Ishikawa (cell line): ENCODE data around the gene USP43.

ENCODE experiments used
- CEBPB ChIP-seq: IDR thresholded peaks from 2 replicates; pipeline ENCODE4 v1.6.1; 2012
- CREB1 ChIP-seq: IDR thresholded peaks from 2 replicates; pipeline ENCODE4 v1.6.1; 2012; ENCODE audit warnings: low read depth
- EGR1 ChIP-seq: IDR thresholded peaks from 2 replicates; pipeline ENCODE4 v1.6.1; 2012
- EP300 ChIP-seq: IDR thresholded peaks from 2 replicates; pipeline ENCODE4 v1.6.1; 2012; ENCODE audit warnings: borderline replicate concordance
- FOXM1 ChIP-seq: IDR thresholded peaks from 2 replicates; pipeline ENCODE4 v1.6.1; 2012; ENCODE audit warnings: low read depth, borderline replicate concordance
- NFIC ChIP-seq: IDR thresholded peaks from 2 replicates; pipeline ENCODE4 v1.6.1; 2012
- RAD21 ChIP-seq: IDR thresholded peaks from 2 replicates; pipeline ENCODE4 v1.6.1; 2012; ENCODE audit warnings: low read depth
- REST ChIP-seq: IDR thresholded peaks from 2 replicates; pipeline ENCODE4 v1.6.1; 2012; ENCODE audit warnings: low read depth, mild to moderate bottlenecking
- TAF1 ChIP-seq: IDR thresholded peaks from 2 replicates; pipeline ENCODE4 v1.6.1; 2012; ENCODE audit warnings: low read depth, mild to moderate bottlenecking
- TCF12 ChIP-seq: IDR thresholded peaks from 2 replicates; pipeline ENCODE4 v1.6.1; 2012; ENCODE audit warnings: low read depth
- TEAD4 ChIP-seq: IDR thresholded peaks from 2 replicates; pipeline ENCODE4 v1.6.1; 2012
- USF1 ChIP-seq: IDR thresholded peaks from 2 replicates; pipeline ENCODE4 v1.6.1; 2012
- YY1 ChIP-seq: IDR thresholded peaks from 2 replicates; pipeline ENCODE4 v1.6.1; 2012; ENCODE audit warnings: low read depth
- ZBTB7A ChIP-seq: IDR thresholded peaks from 2 replicates; pipeline ENCODE4 v1.6.1; 2012; ENCODE audit warnings: low read depth
- TF ChIP-seq, protein P1 (sequence below): IDR thresholded peaks from 2 replicates; pipeline ENCODE4 v1.6.1; 2012

USP43 gene

DNA sequence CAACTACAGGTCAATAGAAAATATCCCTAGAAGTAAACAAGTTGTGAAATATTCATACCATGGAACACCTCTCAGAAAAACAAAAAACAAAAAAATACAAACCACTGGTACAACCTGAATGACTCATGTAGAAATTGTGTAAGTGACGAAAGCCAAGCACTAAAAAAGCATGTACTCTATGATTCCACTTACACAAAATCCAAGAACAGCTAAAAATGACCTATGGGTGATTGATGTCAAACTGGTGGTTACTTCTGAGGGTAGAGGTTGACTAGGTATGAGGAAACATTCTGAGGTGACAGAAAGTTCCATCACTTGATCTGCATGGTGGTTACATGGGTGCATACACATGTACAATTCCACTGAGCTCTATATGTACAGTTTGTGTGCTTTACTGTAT is 114.9 kb downstream of the USP43 start:
- no peak for TF ChIP-seq TEAD4
- TF ChIP-seq, protein P1, sequence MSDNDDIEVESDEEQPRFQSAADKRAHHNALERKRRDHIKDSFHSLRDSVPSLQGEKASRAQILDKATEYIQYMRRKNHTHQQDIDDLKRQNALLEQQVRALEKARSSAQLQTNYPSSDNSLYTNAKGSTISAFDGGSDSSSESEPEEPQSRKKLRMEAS: no peak
- TF ChIP-seq CREB1: no peak
- TF ChIP-seq EP300: no peak
- no peak for TF ChIP-seq EGR1
- no peak for TF ChIP-seq USF1
- no peak for TF ChIP-seq CEBPB
- TF ChIP-seq TAF1: no peak
- TF ChIP-seq YY1: no peak
- no peak for TF ChIP-seq NFIC
- TF ChIP-seq TCF12: no peak
- TF ChIP-seq FOXM1: no peak
- no peak for TF ChIP-seq REST
- TF ChIP-seq ZBTB7A: no peak
- no peak for TF ChIP-seq RAD21

- TF ChIP-seq YY1: no peak
- TF ChIP-seq FOXM1: no peak
- no peak for TF ChIP-seq TCF12
- TF ChIP-seq TEAD4: no peak
- TF ChIP-seq EGR1: no peak
These were observed 118.3 kb downstream of the USP43 start for GRCh38 chr17:9763643-9764042.

- TF ChIP-seq EGR1 (no peak), TCF12 (no peak), USF1 (no peak), CEBPB (no peak), EP300 (no peak), ZBTB7A (no peak), RAD21 (no peak)
These were observed 120.0 kb downstream of the USP43 start for GRCh38 chr17:9765322-9765721.

- no peak for TF ChIP-seq NFIC
- no peak for TF ChIP-seq YY1
- TF ChIP-seq TCF12: no peak
- no peak for TF ChIP-seq ZBTB7A
- no peak for TF ChIP-seq EGR1
- TF ChIP-seq USF1: no peak
- TF ChIP-seq TAF1: no peak
- no peak for TF ChIP-seq CEBPB
- no peak for TF ChIP-seq EP300
- TF ChIP-seq CREB1: no peak
These were observed 121.7 kb downstream of the USP43 start for GRCh38 chr17:9766970-9767369.

DNA sequence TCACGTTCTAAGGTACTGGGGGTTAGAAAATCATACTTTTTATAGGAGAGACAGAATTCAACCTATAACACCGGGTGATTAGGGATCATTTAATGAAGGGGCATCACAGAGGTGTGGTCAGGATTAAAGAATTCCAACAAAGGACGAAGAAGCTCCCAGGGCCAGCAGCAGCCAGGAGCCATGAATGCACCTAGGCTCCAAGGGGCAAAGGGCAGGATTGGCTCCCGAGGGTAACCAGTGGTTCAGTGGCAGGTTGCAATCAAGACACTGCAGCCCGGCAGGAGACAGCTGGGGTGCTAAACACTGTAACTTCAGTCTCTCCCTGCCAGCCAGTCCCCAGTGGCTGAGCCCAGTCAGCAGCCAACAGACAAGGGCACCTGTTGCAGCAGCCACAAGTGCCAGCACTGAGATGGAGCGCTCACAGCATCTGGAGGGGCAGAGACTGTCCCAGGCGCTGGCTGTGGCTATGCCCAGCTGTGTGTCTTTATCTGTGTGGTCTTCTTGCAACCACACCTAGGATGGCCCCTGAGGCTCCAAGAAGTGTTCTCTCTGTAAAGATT is 122.2 kb downstream of the USP43 start:
- TF ChIP-seq CREB1 (no peak), TCF12 (no peak), RAD21 (no peak), TAF1 (no peak), USF1 (no peak)
- TF ChIP-seq, protein P1: no peak

- TF ChIP-seq, protein P1: no peak
- peak; percentile 35 for TF ChIP-seq RAD21
These were observed 123.1 kb downstream of the USP43 start for GRCh38 chr17:9768381-9768934.

- no peak for TF ChIP-seq REST
- no peak for TF ChIP-seq TCF12
- no peak for TF ChIP-seq CEBPB
- no peak for TF ChIP-seq RAD21
- TF ChIP-seq NFIC: no peak
- TF ChIP-seq YY1: no peak
- no peak for TF ChIP-seq CREB1
- no peak for TF ChIP-seq FOXM1
- no peak for TF ChIP-seq ZBTB7A
- TF ChIP-seq, protein P1: no peak
These were observed 123.8 kb downstream of the USP43 start for GRCh38 chr17:9769036-9769695.
